Limb (tissue), 2 donors: Measurements from ENCODE around the gene ACTMAP.
"Not testable (repeated sequence)": the region's sequence is repeated elsewhere in the genome, so short reads cannot be mapped to it uniquely, and the experiment has no call there.

Experiments
- DNase-seq, 2 donors: peaks; one replicate each; pipeline ENCODE4 v3.0.0-alpha.2; 2016; ENCODE audit errors: extremely low spot score in 2 of 2

ACTMAP gene

DNA sequence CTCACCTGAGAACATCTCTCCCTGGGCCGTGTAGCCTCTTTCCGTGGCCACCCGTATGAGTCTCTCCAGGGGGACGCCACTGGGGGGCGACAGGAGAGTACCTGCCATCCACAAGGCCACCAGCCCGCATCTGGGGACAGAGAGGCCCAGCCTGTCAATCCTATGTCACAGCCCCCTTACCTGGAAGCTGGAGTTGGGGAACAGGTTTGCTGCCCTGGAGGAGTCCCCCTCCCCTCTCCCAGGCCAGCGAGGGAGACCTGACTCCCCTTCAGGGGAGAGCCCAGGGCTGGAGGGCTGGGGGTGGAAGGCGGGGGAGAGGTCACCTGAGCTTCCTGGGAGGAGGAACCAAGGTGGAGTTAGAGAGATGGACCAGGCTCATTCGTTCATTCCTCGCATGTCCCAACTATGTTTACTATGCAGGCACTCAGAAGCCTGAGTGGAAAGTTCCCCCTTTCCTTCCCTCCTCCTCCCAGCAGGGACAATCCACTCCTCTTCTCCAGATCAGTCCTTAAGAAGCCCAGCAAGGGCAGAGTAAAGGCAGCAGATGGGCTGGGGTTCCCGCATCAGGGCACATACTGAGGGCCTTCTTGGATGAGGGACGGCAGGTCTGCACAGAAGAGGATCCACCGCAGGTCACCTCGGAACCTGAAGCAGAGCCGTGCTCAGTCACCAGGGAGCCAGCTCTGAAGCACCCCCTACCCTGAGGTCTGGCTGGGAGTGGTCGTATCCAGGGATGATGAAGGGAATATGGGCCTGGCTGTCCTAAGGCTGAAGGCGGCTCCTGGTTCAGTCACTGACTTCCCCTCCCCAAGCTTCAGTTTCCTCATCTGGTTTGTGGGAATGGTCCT is 5.5 kb downstream of the ACTMAP start:
- DNase-seq, result no peak

DNA sequence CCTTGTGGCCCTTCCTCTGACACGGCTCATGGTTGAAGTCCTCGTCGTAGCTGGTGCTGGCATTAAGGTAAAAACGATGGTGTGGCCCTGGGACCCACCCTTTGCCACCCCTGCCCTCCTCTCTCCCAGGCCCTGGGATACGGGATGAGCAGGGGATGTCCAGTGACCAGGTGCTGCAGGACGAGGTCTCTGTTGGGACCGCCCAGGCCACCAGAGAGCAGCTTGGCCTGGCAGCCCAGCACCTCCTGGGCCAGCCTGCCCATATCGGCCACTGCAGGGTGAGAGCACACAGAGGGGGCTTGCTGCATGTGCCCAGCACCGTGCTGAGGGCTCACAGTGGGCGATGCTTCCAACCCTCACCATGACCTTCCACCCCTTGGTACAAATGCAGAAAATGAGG is 6.4 kb downstream of the ACTMAP start:
- DNase-seq, result no peak

DNA sequence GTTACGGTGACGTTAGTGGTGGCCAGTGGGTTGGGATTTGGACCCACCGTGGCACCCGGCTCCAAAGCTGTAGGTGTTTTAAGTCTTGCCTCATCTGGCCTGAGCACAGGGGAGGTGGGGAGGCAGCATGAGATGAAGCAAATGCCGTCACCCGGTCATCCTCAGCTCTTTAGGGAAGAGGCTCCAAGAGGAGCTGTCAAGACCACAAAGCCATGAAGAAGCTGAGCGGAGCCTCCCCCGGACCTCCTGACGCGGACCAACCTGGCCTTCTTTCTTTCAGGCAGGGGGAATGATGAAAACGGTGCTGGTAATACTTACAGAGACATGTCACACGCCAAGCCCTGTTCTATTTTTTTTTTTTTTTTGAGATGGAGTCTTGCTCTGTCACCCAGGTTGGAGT is 7.4 kb downstream of the ACTMAP start:
- DNase-seq, result no peak

DNA sequence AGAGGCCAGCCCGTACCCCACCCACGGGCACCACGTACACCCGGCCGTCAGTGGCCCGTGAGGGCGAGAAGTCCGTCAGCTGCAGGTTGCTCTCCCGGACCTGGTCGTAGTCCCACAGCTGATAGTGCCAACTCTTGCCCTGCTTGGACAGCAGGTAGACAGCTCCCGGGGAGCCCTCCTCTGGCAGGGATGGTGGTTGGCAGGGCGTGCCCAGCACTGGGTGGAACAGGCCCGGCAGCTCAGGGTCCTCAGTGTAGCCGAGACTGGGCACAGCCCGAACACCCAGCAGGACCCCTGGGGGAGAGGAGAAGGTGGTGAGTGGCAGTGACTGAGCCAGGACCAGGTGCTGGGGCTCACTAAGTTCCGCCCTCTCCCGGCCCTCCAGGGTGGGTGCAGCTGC is 7.8 kb downstream of the ACTMAP start:
- DNase-seq, result no peak

DNA sequence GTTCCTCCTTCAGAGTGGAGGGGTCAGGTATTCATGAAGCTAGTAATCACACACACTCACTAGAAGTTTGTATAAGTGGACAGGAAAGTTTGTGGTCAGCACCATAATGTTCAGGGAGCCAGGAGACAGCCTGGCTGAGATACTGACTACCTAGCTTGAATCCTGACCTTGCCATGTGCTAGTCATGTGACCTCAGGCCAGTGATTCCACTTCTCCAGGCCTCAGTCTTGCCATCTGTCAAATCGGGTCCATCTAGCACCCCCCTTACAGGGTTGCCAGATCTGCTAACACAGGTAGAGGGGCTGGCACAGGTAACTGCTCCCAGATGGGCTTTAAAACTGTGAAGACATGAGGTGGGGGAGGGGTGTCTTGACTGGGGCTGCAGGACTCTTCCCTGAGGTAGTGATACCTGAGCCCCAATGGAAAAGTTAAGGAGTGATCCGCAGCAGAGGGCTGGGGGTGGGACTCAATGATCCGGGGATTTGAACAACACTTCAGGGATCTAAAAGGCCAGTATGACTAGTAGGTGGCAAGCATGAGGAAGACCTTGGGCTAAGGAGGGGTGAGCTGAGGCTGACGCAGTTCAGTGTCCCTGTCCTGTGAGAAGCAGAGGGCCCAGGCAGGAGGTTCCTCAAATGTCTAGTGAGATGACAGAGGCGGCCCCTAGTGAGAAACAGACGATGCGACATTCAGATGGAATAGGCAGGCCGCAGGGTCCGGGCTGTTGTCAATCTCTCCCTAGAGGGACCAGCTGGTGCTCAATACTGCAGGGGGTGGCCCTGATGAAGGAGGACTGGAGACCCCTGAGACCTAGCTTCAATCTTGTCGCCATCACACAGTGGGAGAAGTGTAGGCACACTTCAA is 8.5 kb downstream of the ACTMAP start:
- DNase-seq, result no peak

DNA sequence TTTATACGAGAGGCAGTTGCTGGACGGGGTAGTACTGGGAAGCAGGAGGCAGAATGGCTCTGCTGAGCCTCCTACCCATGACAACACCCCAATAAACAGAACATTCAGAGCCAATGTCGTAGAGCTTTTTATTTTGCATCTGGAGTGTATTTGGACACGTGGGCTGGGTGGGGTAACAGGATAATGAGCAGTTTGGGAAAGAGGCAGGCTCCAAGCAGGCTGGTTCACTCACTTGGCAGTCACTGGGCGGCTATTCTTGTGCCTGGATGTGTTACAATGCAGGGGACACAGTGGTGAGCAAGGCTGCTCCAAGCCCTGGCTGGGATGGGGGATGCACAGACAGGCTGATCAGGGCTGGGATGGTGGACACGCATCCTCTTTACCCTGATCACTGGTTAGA is 9.5 kb downstream of the ACTMAP start:
- peak in 1 of 2 donors; percentile 46 for DNase-seq

DNA sequence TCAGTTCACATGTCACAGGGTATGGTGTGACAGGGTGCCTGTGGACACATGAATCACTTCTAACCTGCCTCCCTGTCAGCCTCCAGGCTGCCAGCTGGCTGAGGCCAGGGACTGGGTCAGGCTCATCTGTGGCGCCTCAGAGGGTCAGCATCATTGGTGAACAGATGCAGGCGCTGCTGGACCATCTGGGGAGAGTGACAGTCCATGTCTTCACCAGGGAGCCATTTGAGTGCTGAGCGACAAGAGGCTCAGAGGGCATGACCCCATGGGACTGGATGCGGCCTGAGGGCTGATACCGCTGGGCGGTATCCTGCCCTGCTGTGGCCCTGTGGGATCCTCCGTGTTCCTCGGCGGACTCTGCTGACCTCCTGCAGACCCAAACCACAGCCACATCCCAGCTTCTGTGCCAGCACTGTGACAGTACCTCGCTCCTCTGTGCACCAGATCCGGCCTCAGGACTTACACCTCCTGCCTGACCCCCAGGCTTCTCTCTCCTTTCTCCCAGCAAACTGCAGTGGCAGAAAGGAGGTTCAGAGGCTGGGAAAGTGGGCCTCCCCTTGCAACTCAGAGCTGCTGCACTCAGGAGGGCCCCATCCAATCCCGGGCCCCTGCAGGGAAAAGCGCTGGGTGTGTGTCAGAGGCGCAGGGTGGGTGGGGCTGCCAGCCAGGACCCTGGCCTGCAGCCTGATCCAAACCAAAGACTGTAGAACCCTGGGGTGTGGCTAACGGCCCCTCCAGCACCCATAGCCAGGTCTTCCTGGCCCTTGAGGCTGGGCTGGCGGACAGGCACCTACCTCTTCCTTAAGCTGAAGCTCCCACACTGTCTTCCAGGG is 10.2 kb downstream of the ACTMAP start:
- no peak for DNase-seq

DNA sequence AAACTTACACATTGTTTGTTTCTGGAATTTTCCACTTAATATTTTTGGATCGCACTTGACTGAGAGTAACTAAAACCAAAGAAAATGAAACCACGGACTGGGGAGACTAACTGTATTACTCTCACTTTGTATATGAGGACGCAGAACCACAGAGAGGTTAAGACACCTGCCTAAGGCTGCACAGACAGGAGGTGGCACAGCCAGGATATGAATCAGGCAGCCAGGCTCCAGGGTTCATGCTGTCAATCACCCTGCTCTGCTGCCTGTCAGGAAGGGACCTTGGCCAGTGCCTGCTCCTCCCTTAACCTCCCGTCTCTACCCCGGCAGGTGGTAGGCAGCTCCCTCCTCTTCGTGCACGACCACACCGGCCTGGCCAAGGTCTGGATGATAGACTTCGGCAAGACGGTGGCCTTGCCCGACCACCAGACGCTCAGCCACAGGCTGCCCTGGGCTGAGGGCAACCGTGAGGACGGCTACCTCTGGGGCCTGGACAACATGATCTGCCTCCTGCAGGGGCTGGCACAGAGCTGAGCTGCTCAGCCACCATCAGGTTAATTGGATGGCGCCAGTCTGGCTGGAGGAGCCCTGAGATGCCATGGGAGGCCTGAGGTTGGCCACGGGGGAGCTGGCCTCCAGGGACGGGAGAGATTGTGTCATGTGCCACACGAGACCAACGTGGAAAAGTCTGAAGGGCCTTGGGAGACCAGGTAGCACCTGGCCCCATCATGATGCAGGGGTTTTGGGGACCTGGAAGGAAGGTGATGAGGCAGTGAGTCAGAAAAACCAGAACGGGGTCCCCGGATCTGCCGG is 11.0 kb downstream of the ACTMAP start:
- DNase-seq, result no peak

DNA sequence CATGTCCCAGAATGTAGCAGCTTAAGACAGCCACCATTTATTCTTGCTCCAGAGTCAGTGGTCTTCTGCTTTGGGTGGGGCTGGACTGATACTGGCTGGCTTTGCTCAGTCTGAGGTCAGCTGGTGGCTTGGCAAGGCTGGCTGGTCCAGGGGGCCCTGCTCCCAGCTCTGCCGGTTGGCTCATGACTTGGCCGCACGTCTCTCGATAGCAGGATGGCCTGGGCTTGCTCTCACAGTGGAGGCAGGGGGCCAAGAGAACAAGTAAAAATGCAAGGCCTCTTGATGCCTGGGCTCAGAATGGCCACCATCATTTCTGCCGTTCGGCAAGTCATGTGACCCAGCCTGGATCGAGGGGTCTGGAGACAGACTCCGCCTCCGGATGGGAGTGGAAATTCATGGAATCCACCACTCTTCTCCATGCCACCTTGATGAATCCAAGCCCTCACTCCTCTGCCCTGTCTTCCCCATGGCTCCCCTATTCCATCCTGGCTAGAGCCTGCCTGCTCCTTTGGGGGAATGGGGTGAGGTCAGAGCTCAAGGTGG is 13.1 kb downstream of the ACTMAP start:
- no peak for DNase-seq

DNA sequence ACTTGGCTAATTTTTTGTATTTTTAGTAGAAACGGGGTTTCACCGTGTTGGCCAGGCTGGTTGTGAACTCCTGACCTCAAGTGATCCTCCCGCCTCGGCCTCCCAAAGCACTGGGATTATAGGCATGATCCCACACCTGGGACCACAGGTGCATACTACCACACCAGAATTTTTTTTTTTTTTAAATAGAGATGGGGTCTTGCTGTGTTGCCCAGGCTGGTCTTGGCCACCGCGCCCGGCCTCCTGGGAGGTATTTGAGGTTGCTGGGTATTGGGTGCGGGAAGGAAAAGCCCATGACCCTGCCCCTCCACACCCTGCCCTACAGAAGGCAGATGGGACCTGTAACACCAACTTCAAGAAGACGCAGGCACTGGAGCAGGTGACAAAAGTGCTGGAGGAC is 13.6 kb downstream of the ACTMAP start:
- no peak for DNase-seq

DNA sequence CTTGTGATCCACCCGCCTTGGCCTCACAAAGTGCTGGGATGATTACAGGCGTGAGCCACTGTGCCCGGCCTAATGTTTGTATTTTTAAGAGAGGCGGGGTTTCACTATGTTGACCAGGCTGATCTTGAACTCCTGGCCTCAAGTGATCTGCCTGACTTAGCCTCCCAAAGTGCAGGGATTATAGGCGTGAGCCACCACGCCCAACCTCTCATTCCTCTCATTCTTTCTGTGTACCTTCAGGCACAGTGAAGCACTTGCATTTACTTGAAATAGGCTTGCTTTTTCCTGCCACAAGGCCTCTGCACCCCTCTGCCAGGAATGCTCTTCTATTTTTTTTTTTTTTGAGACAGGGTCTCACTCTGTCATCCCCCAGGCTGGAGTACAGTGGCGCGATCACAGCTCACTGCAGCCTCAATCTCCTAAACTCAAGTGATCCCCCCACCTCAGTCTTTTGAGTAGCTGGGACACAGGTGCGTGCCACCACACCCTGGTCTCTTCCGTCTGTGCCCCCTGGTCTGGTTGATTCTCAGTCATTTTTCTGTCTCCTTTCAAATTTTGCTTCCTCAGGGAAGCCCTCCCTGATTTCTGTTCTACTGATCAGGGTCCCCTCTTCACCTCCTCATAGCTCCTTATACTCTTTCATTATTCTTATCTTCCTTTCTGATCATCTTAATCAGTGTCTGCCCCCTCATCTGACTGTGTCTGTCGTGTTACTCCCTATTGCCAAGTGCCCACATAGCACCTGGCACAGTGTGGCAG is 15.1 kb downstream of the ACTMAP start:
- DNase-seq, result no peak

DNA sequence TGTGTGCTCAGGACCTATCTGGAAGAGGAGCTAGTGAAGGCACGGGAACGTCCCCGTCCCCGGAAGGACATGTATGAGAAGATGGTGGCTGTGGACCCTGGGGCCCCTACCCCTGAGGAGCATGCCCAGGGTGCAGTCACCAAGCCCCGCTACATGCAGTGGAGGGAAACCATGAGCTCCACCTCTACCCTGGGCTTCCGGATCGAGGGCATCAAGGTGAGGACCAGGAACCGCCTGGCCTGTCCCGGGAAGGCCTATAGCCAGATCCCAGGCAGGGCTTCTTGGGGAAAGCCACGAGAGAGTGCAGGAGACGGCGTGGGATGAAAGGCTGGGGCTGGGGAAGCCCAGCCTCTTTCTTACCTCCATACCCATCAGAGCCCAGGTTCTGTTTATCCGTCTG is 17.1 kb downstream of the ACTMAP start:
- no peak for DNase-seq

DNA sequence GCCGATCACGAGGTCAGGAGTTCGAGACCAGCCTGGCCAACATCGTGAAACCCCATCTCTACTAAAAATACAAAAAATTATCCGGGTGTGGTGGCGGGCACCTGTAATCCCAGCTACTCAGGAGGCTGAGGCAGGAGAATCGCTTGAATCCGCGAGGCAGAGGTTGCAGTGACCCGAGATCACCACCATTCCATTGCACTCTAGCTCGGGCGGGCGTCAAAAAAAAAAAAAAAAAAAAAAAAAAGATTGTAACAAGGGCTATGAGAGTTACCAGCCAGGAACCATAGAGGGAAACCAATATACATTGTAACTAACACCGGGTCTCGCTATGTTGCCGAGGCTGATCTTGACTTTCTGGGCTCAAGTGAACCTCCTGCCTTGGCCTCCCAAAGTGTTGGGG is 18.0 kb downstream of the ACTMAP start:
- DNase-seq, result not testable (repeated sequence)

DNA sequence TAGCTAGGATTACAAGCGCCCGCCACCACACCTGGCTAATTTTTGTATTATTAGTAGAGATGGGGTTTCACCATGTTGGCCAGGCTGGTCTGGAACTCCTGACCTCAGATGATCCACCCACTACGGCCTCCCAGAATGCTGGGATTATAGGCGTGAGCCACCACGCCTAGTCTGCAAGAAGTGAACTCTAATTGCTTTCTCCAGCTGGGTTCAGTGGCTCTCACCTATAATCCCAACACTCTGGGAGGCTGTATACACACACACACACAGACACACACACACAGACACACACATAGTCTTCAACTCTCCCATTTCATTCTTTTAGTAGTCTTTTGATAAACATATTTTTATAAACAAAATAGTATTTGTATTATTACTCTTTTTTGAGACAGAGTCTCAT is 20.2 kb downstream of the ACTMAP start:
- not testable (repeated sequence) for DNase-seq

DNA sequence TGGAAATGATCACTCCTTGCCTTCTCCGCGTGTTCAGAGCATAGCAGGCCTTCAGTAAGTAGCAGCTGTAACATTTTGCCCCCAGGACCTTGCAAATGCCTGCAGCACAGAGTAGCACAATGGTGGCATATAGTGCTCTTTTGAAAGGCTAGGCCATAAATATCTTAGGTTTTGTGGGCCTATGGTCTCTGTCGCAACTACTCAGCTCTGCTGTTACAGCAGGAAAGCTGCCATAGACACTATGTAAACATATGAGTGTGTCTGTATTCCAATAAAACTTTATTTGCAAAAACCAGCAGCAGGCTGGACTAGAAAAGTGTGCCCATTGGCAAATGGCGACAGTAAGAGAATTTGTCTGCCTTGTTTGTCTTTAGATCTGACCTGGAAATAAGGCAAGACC is 24.0 kb downstream of the ACTMAP start:
- DNase-seq, result no peak

DNA sequence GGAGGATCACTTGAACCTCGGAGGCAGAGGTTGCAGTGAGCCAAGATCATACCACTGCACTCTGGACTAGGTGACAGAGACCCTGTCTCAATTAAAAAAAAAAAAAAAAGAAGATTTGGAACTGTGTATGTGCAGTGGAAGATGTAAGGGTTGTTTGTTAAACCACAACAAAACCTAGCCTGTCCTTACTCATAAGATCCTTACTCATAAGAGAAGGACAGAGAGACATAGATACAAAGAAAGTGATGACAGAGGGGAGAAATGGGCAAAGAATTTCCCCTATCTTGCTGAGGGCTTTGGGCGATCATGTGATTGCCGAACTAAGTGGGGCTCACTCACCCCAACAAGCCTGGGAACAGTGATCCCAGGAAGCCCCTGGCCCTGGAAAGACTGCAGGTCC is 25.4 kb downstream of the ACTMAP start:
- no peak for DNase-seq

DNA sequence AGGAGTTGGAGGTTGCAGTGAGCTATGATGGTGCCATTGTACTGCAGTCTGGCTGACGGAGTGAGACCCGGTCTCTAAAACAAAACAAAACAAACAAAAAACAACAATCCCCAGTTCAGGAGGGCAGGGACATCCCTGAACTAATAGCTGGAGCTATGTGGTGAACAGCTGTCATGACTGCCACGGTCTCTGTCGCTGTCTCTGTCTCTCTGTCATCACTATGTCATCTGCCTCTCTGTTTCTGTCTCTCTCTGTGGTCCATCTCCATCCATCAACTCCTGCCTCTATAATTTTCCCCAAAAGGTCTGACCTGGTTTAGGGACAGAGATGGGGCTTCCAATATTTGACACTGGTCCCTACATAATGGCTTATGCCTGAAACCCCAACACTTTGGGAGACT is 26.0 kb downstream of the ACTMAP start:
- DNase-seq, result no peak

DNA sequence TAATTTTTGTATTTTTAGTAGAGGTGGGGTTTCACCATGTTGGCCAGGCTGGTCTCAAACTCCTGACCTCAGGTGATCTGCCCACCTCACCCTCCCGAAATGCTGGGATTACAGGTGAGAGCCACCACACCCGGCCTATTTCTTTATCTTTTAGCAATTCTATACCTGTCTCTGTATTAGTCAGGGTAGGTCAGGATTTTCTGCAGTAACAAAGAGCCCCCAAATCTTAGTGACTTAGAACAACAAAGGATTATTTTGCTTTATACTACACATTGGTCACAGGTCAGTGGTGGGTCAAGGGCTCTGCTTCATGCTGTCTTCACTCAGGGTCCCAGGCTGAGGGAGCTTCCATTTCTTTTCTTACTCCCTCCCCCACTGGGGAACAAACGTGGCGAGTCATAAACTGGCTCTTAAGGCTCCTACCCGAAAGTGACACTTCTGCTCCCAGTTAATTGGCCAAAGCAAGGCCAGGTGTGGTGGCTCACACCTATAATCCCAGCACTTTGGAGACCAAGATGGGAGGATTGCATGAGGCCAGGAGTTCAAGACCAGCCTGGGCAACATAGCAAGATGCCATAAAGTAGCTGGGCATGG is 26.5 kb downstream of the ACTMAP start:
- DNase-seq, result no peak

DNA sequence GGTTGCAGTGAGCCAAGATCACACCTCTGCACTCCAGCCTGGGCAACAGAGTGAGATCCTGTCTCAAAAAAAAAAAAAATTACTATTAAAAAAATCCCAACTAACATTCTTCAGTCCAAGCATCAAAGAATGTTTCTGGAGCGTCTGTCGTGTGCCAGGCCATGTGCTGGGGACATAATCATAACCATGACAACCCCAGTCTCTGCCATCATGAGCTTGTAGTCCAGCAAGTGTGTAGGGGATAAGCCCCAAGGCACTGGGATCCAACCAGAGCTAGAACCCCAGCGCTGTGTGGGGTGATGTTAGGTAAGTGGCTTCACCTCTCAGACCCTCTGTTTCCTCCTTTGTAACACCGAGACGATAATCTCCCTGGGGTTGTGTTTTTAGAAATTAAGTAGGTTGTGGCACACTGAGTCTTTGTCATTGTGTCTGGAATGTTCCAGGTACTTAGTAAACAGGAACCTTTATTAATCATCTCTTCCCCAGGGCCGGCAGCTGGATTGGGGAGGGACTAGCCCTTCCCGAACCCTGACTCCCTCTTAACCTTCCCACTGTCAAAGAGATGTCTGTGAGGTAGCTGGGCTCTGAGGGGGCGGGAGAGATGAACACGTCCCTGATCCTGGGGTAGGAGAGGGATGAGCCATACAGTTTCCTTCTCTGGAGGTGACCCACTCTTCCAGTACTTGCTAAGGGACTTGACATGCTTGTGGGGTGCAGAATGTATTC is 28.2 kb downstream of the ACTMAP start:
- DNase-seq, result no peak
